HL-60 (cell line): ENCODE results near the gene STARD3.

ENCODE experiments used
- DNase-seq, 2 experiments: peaks; one replicate each; pipeline ENCODE4 v3.0.0-alpha.2; 2010 to 2020; ENCODE audit warnings: low read depth in 1 of 2, low spot score in 1 of 2
- H3K27ac ChIP-seq: fragments of 250-450 bp; sonication (Bioruptor Pico); replicated peaks from 2 replicates; pipeline ENCODE4 v1.5.1; 2020; ENCODE audit warnings: mild to moderate bottlenecking, moderate library complexity
- H3K27me3 ChIP-seq: fragments of 250-450 bp; sonication (Bioruptor Pico); 2 replicates; pipeline ENCODE4 v1.5.1; 2021; ENCODE audit warnings: mild to moderate bottlenecking, moderate library complexity; ENCODE audit not compliant: insufficient read depth, poor library complexity, severe bottlenecking
- H3K4me3 ChIP-seq: replicated peaks from 2 replicates; pipeline ENCODE4 v1.5.1; 2011; ENCODE audit warnings: mild to moderate bottlenecking, control low read depth, low read length; ENCODE audit not compliant: insufficient read depth
- CTCF ChIP-seq: IDR thresholded peaks from one replicate; pipeline ENCODE4 v1.5.1; 2011; ENCODE audit warnings: low read length, control low read depth, inconsistent platforms; ENCODE audit not compliant: insufficient read depth
- GABPA ChIP-seq: IDR thresholded peaks from 2 replicates; pipeline ENCODE4 v1.6.1; 2012; ENCODE audit warnings: low read depth
- POLR2AphosphoS5 ChIP-seq: IDR thresholded peaks from 2 replicates; pipeline ENCODE4 v1.6.1; 2012; ENCODE audit warnings: low read depth
- SPI1 ChIP-seq: IDR thresholded peaks from 2 replicates; pipeline ENCODE4 v1.6.1; 2012; ENCODE audit warnings: low read depth, mild to moderate bottlenecking, borderline replicate concordance
- TF ChIP-seq, protein P1 (sequence below): IDR thresholded peaks from 2 replicates; pipeline ENCODE4 v1.6.1; 2012; ENCODE audit warnings: low read depth; ENCODE audit not compliant: insufficient replicate concordance

The STARD3 gene

GRCh38 chr17:39670746-39671145 lies 33.8 kb downstream of the STARD3 start:
- Histone ChIP-seq H3K27me3 (peaks cover 43% of the 10 kb centered on the region), H3K27ac (no peak overlapping the region), H3K4me3 (no peak overlapping the region)
- TF ChIP-seq CTCF (no peak), GABPA (no peak), SPI1 (no peak), POLR2AphosphoS5 (no peak)
- TF ChIP-seq, protein P1, sequence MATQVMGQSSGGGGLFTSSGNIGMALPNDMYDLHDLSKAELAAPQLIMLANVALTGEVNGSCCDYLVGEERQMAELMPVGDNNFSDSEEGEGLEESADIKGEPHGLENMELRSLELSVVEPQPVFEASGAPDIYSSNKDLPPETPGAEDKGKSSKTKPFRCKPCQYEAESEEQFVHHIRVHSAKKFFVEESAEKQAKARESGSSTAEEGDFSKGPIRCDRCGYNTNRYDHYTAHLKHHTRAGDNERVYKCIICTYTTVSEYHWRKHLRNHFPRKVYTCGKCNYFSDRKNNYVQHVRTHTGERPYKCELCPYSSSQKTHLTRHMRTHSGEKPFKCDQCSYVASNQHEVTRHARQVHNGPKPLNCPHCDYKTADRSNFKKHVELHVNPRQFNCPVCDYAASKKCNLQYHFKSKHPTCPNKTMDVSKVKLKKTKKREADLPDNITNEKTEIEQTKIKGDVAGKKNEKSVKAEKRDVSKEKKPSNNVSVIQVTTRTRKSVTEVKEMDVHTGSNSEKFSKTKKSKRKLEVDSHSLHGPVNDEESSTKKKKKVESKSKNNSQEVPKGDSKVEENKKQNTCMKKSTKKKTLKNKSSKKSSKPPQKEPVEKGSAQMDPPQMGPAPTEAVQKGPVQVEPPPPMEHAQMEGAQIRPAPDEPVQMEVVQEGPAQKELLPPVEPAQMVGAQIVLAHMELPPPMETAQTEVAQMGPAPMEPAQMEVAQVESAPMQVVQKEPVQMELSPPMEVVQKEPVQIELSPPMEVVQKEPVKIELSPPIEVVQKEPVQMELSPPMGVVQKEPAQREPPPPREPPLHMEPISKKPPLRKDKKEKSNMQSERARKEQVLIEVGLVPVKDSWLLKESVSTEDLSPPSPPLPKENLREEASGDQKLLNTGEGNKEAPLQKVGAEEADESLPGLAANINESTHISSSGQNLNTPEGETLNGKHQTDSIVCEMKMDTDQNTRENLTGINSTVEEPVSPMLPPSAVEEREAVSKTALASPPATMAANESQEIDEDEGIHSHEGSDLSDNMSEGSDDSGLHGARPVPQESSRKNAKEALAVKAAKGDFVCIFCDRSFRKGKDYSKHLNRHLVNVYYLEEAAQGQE, result no peak
- DNase-seq, result no peak

DNA sequence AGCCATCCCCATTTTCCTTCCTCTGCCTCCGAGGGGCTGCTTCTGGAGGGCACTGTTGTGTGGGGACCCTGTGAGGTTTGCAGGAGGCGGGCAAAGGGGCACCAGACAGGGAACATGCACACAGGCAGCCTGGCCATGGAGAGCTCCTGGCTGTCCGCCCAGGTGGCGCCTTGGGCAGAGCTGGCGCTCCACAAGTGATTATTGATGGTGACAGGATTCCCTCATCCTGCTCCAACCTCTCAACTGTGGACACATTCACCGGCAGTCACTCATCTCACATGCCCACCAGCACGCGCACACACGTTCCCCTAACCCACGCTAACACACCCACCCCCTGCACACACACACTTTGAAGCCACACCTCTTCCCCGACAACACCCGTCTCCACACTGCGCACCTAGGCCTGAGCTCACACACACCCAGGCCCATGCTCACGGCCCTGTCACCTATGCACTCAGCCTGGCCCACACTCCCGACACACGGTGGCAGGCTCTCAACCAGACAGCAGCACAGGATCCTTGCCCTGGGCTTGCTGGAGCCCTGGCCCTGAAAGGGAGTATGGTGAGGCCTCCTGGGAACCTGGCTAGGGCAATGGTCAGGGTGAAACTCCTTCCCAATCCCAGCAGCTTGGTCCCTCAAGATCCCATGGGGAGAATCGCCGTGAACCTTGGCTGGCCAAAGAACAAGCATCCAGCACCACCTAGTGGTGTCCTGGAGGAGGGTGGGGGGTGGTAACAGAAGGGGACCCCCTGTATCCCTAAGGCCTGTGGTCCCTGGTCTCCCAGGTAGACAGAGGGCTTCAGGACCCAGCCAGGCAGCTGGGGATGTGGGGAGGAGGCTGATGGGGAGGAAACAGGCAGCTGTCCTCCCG lies 34.9 kb downstream of the STARD3 start:
- Histone ChIP-seq H3K4me3 (no peak overlapping the region), H3K27ac (no peak overlapping the region), H3K27me3 (peaks cover 33% of the 10 kb centered on the region)
- no peak for TF ChIP-seq CTCF
- peak in 1 of 2 experiments; percentile 19 for DNase-seq

DNA sequence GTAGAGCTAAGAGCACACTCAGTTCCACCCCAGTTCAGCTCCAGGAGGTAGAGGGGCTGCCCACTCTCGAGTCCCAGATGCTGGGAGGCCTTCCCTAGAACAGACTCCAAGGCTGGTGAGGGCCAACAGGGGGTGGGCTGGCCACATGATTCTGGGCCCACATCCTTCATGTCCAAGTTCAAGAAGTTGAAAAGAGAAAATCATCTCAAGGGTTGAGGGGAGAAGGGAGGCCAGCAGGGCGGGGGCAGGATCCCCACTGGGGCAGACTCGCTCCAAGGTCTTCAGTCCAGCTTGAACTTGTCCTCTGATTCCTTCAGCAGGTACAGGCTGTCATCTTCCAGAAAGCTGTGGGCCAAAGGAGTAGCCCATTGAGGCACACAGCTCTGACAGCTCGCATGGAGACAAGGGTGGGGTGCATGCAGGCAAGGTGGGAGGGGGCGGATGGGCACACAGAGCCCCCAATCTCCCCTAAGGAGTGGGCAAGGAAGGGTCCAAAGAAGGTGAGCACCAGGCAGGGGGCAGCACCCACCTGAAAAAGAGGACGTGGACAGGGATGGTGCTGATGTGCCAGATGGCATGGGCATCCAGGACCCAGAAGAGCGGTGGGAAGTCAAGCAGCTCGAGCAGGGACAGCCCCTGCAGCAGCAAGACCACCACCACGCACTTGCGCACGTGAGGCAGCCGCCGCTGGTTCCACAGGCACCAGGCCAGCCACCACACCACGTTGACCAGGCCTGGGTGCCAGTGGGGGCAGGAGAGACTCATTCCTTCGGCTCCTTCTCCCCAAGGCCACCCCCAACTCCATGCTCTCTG lies 35.8 kb downstream of the STARD3 start:
- Histone ChIP-seq H3K27ac (no peak overlapping the region), H3K27me3 (peaks cover 24% of the 10 kb centered on the region), H3K4me3 (no peak overlapping the region)
- TF ChIP-seq SPI1, result no peak
- TF ChIP-seq POLR2AphosphoS5, result no peak
- TF ChIP-seq, protein P1, result no peak
- no peak for TF ChIP-seq GABPA
- TF ChIP-seq CTCF, result no peak
- no peak for DNase-seq
